A549 (cell line): ENCODE measurements around the gene WRNIP1. TPM values are rescaled to one million over a fixed set of nuclear protein-coding genes. Genes with fewer than 3 reads are reported as not detected.

ENCODE experiments used
- ATAC-seq, 2 experiments: fragments of 200-7000 bp in 1 of 2; fragments of >200 bp in 1 of 2; cut with Nextera tagmentation in 1 of 2; cut with Tn5 transposase in 1 of 2; 3 replicates each; pipeline versions ENCODE4 v1.8.0 to v1.9.1; 2018 to 2020; ENCODE audit warnings: mild to moderate bottlenecking in 1 of 2, moderate library complexity in 1 of 2
- CTCF ChIA-PET: fragments of 300-600 bp; sonication (Branson Sonifier 250); formaldehyde crosslinking; extraction: SDS; loops from one replicate; lab custom pipeline; 2021; ENCODE audit warnings: antibody characterized with exemption, inconsistent platforms; lab: Yijun Ruan, JAX
- POLR2A ChIA-PET: fragments of 350-600 bp; formaldehyde crosslinking; extraction: SDS; loops from one replicate; lab custom pipeline; 2021; ENCODE audit warnings: antibody characterized with exemption, inconsistent platforms; lab: Yijun Ruan, JAX
- DNase-seq, 2 experiments: peaks; one replicate each; pipeline versions ENCODE4 v3.0.0 to v3.0.0-alpha.2; 2011 to 2016; ENCODE audit warnings: low read depth in 1 of 2, low spot score in 1 of 2
- FAIRE-seq: peaks from 2 replicates; lab custom pipeline; 2011; peaks lifted over from hg19 to GRCh38; lab: Jason Lieb, UNC
- H3K27ac ChIP-seq, 2 experiments: fragments of >200 bp; sonication (Bioruptor Twin); formaldehyde crosslinking; 3 replicates each; pipeline ENCODE4 v1.5.1; 2016 to 2017
- H3K4me1 ChIP-seq: fragments of >200 bp; sonication (Bioruptor Twin); formaldehyde crosslinking; 3 replicates; pipeline ENCODE4 v1.6.1; 2016
- H3K4me2 ChIP-seq: fragments of >200 bp; sonication (Bioruptor Twin); formaldehyde crosslinking; 3 replicates; pipeline ENCODE4 v1.6.1; 2016
- H3K4me3 ChIP-seq: fragments of >200 bp; sonication (Bioruptor Twin); formaldehyde crosslinking; 3 replicates; pipeline ENCODE4 v1.5.1; 2016
- H3K9me3 ChIP-seq: fragments of >200 bp; sonication (Bioruptor Twin); formaldehyde crosslinking; 3 replicates; pipeline ENCODE4 v1.6.1; 2016
- CBX2 ChIP-seq: fragments of 200-600 bp; sonication (generic); IDR thresholded peaks from 2 replicates; pipeline ENCODE4 v1.6.1; 2016; ENCODE audit warnings: low read depth, mild to moderate bottlenecking, borderline replicate concordance
- CEBPB ChIP-seq, 2 experiments: fragments of >200 bp in 1 of 2; sonication (Bioruptor Twin) in 1 of 2; formaldehyde crosslinking in 1 of 2; IDR thresholded peaks; 2 replicates each; pipeline ENCODE4 v1.6.1; 2012 to 2016
- CHD2 ChIP-seq: fragments of 150-350 bp; IDR thresholded peaks from 2 replicates; pipeline ENCODE4 v1.6.1; 2014; ENCODE audit warnings: low read length; ENCODE audit not compliant: partially characterized antibody
- CHD4 ChIP-seq: fragments of 200-600 bp; sonication (generic); IDR thresholded peaks from 2 replicates; pipeline ENCODE4 v1.6.1; 2016; ENCODE audit warnings: antibody characterized with exemption, mild to moderate bottlenecking, borderline replicate concordance
- CTCF ChIP-seq: fragments of >200 bp; sonication (Bioruptor Twin); formaldehyde crosslinking; IDR thresholded peaks from 3 replicates; pipeline ENCODE4 v1.5.1; 2016
- ELK1 ChIP-seq: fragments of 150-350 bp; IDR thresholded peaks from 2 replicates; pipeline ENCODE4 v1.6.1; 2014; ENCODE audit warnings: low read depth, mild to moderate bottlenecking, low read length
- GATA3 ChIP-seq: IDR thresholded peaks from 2 replicates; pipeline ENCODE4 v1.6.1; 2012; ENCODE audit warnings: borderline replicate concordance
- HEYL ChIP-seq: fragments of 250-450 bp; sonication (Bioruptor Pico); IDR thresholded peaks from 2 replicates; pipeline ENCODE4 v1.8.0; 2021; ENCODE audit warnings: mild to moderate bottlenecking, moderate library complexity
- HOXA7 ChIP-seq: fragments of 250-450 bp; sonication (Bioruptor Pico); IDR thresholded peaks from 2 replicates; pipeline ENCODE4 v1.5.0; 2020; ENCODE audit warnings: mild to moderate bottlenecking, moderate library complexity
- MAFK ChIP-seq: fragments of 450-650 bp; IDR thresholded peaks from 2 replicates; pipeline ENCODE4 v1.6.1; 2014; ENCODE audit not compliant: partially characterized antibody
- MAZ ChIP-seq: fragments of 150-350 bp; IDR thresholded peaks from 2 replicates; pipeline ENCODE4 v1.6.1; 2014; ENCODE audit warnings: antibody characterized with exemption, low read depth, low read length, borderline replicate concordance
- NFE2L2 ChIP-seq: fragments of 150-350 bp; conservative IDR thresholded peaks from 2 replicates; pipeline ENCODE4 v1.6.1; 2014; ENCODE audit warnings: low read length
- POLR2AphosphoS2 ChIP-seq: conservative IDR thresholded peaks from 2 replicates; pipeline ENCODE4 v1.6.1; 2012; ENCODE audit warnings: low read length, improper control_type of control experiment, inconsistent platforms
- RARB ChIP-seq: fragments of 250-450 bp; sonication (Bioruptor Pico); IDR thresholded peaks from 2 replicates; pipeline ENCODE4 v1.8.0; 2021; ENCODE audit warnings: mild to moderate bottlenecking, moderate library complexity
- SREBF2 ChIP-seq: fragments of 450-650 bp; IDR thresholded peaks from 2 replicates; pipeline ENCODE4 v1.6.1; 2014; ENCODE audit warnings: mild to moderate bottlenecking, moderate library complexity
- TFCP2L1 ChIP-seq: fragments of 250-450 bp; sonication (Bioruptor Pico); IDR thresholded peaks from 2 replicates; pipeline ENCODE4 v1.5.0; 2021; ENCODE audit warnings: mild to moderate bottlenecking
- TP53 ChIP-seq: fragments of 250-450 bp; sonication (Bioruptor Pico); IDR thresholded peaks from 2 replicates; pipeline ENCODE4 v1.5.0; 2021; ENCODE audit warnings: mild to moderate bottlenecking, moderate library complexity
- USF2 ChIP-seq: fragments of 450-650 bp; IDR thresholded peaks from 2 replicates; pipeline ENCODE4 v1.6.1; 2014; ENCODE audit warnings: antibody characterized with exemption
- ZFP36 ChIP-seq: fragments of 450-650 bp; IDR thresholded peaks from 2 replicates; pipeline ENCODE4 v1.6.1; 2014; ENCODE audit warnings: borderline replicate concordance; ENCODE audit not compliant: partially characterized antibody
- ZNF302 ChIP-seq: fragments of 250-450 bp; sonication (Bioruptor Pico); IDR thresholded peaks from 2 replicates; pipeline ENCODE4 v1.9.0; 2021; ENCODE audit warnings: inconsistent platforms, mild to moderate bottlenecking, moderate library complexity
- ZSCAN20 ChIP-seq: fragments of 250-450 bp; sonication (Bioruptor Pico); IDR thresholded peaks from 2 replicates; pipeline ENCODE4 v1.8.0; 2022; ENCODE audit warnings: mild to moderate bottlenecking, moderate library complexity
- WGBS: methylation state at CpG from one replicate; pipeline ENCODE4 v1.1.6; 2017; ENCODE audit errors: missing lambda C conversion rate; 5-methylcytosine and 5-hydroxymethylcytosine counted together
- polyA plus RNA-seq, 4 experiments: library from polyadenylated mRNA; depleted of rRNA in 3 of 4; stranded (reverse); fragments of >200 nt; fragmentation: RNase III in 1 of 4; extraction: RNeasy Plus Mini Kit Qiagen cat#74134 plus additional on column Dnase treatment in 1 of 4; gene quantifications; 2 replicates in 3 of 4; 3 replicates in 1 of 4; pipeline ENCODE4 v1.2.3, GENCODE V29; 2011 to 2017
- TF ChIP-seq, protein P1 (sequence below): fragments of 250-450 bp; sonication (Bioruptor Pico); IDR thresholded peaks from 2 replicates; pipeline ENCODE4 v1.5.0; 2021; ENCODE audit warnings: mild to moderate bottlenecking, moderate library complexity, borderline replicate concordance
- TF ChIP-seq, protein P2 (sequence below): fragments of >200 bp; sonication (Bioruptor Twin); formaldehyde crosslinking; IDR thresholded peaks from 2 replicates; pipeline ENCODE4 v1.6.1; 2016

WRNIP1 gene
- polyA plus RNA-seq, 2 of the 4 experiments (the other 2 are of a cell fraction) = 27.7 to 32.2 TPM

DNA sequence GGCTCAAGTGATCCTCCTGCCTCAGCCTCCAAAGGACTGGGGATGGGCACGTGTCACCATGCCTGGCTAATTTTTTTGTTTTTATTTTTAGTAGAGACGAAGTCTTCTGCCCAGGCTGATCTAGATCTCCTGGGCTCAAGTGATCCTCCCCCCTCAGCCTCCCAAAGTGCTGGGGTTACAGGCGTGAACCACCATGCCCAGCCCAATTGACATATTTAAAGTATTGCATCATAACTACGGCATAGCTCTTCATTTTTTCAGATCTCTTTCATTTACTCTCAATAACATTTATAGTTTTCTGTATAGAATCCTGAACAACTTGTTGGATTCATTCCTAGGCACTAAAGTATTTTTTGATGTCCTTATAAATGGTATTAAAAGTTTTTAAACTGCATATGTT lies 63.4 kb downstream of the WRNIP1 start:
- CTCF ChIA-PET = interaction anchor here (2.2 kb wide), 1 partner anchor 37 kb away, joined by 7 read pairs; no protein-coding TSS in a partner anchor

DNA sequence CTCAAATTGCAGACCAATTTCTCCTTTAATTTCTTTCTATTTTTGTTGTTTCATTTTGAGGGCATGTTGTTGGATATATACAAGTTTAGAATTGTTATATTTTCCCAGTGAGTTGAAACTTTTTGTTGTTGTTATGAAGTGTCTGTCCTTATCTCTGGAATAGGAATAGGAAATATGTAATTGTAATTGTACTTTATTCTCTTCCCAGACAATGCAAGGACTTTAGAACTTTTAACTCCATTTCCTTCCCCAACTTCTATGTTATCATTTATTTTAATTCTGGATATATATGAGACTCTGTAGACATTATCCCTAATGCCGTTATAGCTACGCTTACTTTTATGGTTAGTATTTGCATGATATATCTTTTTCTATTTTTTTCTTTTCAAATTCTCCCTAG lies 64.1 kb downstream of the WRNIP1 start:
- no peak overlapping the region for H3K27ac ChIP-seq
- no peak for ATAC-seq
- POLR2A ChIA-PET = interaction anchor here (1.7 kb wide), 1 partner anchor 11 kb away, joined by 5 read pairs; no protein-coding TSS in a partner anchor
- no peaks in the 10 kb centered on the region for H3K9me3 ChIP-seq
- TF ChIP-seq CBX2 (no peak), HOXA7 (no peak), ELK1 (no peak), TFCP2L1 (CRISPR knock-in tag) (no peak), GATA3 (no peak), USF2 (no peak), MAZ (no peak), NFE2L2 (no peak), SREBF2 (no peak), ZSCAN20 (CRISPR knock-in tag) (no peak), HEYL (no peak), POLR2AphosphoS2 (no peak), CHD2 (no peak), MAFK (no peak), ZFP36 (no peak)
- TF ChIP-seq, all 56 proteins: peak for 0
- CTCF ChIA-PET = interaction anchor here (2.2 kb wide), 1 partner anchor 38 kb away, joined by 7 read pairs; no protein-coding TSS in a partner anchor
- Histone ChIP-seq H3K4me1 (peaks cover 11% of the 10 kb centered on the region), H3K4me2 (no peak overlapping the region), H3K4me3 (no peak overlapping the region)
- 91% methylated on average over 2 of the region's 2 CpGs for WGBS
- FAIRE-seq (no peak), DNase-seq (no peak)

More for the DNA sequence above, 63.4 kb downstream of the WRNIP1 start:
- Histone ChIP-seq H3K4me2 (no peak overlapping the region), H3K27ac (no peak overlapping the region), H3K4me3 (no peak overlapping the region), H3K9me3 (no peaks in the 10 kb centered on the region), H3K4me1 (peaks cover 11% of the 10 kb centered on the region)
- DNase-seq = no peak
- POLR2A ChIA-PET = interaction anchor here (1.7 kb wide), 1 partner anchor 10 kb away, joined by 5 read pairs; no protein-coding TSS in a partner anchor
- ATAC-seq = no peak
- FAIRE-seq = no peak
- 89% methylated on average over 4 of the region's 4 CpGs for WGBS
- peak in 1 of 2 experiments; percentile 16; a peak in 1 of 4 replicates for TF ChIP-seq CEBPB (IDR thresholded peaks at IDR 0.05)
- TF ChIP-seq CTCF = no peak

DNA sequence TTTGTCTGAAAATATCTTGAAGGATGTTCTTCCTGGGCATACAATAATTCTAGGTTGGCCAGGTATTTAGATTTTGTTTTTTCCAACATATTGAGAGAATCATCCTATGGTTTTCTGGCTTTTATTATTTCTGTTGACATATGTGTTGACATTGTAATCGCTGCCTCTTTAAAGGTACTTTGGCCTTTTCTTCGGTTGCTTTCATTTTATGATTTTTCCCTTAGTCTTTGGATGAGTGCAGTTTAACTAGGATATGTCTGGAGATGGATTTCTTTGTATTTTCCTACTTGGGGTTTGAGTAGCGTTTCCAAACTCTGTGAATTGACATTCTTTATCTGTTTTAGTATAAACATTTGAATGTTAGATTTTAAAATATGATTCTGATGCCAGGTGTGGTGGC lies 65.0 kb downstream of the WRNIP1 start:
- Histone ChIP-seq H3K9me3 (no peaks in the 10 kb centered on the region), H3K4me2 (no peak overlapping the region), H3K4me1 (peaks cover 11% of the 10 kb centered on the region), H3K27ac (no peak overlapping the region), H3K4me3 (no peak overlapping the region)
- ChIA-PET POLR2A (no interaction called here), CTCF (no interaction called here)
- ATAC-seq (no peak), DNase-seq (no peak), FAIRE-seq (no peak)
- TF ChIP-seq CHD2 = no peak
- TF ChIP-seq GATA3 = no peak
- TF ChIP-seq RARB (CRISPR knock-in tag) = no peak
- TF ChIP-seq, protein P1, sequence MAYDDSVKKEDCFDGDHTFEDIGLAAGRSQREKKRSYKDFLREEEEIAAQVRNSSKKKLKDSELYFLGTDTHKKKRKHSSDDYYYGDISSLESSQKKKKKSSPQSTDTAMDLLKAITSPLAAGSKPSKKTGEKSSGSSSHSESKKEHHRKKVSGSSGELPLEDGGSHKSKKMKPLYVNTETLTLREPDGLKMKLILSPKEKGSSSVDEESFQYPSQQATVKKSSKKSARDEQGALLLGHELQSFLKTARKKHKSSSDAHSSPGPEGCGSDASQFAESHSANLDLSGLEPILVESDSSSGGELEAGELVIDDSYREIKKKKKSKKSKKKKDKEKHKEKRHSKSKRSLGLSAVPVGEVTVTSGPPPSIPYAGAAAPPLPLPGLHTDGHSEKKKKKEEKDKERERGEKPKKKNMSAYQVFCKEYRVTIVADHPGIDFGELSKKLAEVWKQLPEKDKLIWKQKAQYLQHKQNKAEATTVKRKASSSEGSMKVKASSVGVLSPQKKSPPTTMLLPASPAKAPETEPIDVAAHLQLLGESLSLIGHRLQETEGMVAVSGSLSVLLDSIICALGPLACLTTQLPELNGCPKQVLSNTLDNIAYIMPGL (CRISPR knock-in tag) = no peak
- TF ChIP-seq, protein P2, sequence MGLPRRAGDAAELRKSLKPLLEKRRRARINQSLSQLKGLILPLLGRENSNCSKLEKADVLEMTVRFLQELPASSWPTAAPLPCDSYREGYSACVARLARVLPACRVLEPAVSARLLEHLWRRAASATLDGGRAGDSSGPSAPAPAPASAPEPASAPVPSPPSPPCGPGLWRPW = no peak
- TF ChIP-seq ZNF302 (CRISPR knock-in tag) = no peak
- no peak for TF ChIP-seq CBX2
- no peak for TF ChIP-seq CHD4
- no peak for TF ChIP-seq ELK1
- TF ChIP-seq TP53 (CRISPR knock-in tag) = no peak
- WGBS = 84% methylated on average over 3 of the region's 3 CpGs
